OCI-LY3 (cell line): ENCODE results near the gene OSBPL3.

Experiments used
- H2AFZ ChIP-seq: fragments of 200-600, 300-600 bp; shearing (Covaris generic); 2 replicates; pipeline ENCODE4 v1.6.0; 2014; ENCODE audit warnings: antibody characterized with exemption, low read depth, low read length
- H3K27ac ChIP-seq: fragments of 200-600, 300-600 bp; sonication (generic); 2 replicates; pipeline ENCODE4 v1.5.1; 2014; ENCODE audit warnings: mild to moderate bottlenecking, low read length, moderate library complexity, mixed read lengths
- H3K27me3 ChIP-seq: fragments of 200-600, 300-600 bp; sonication (generic); 2 replicates; pipeline ENCODE4 v1.6.1; 2014; ENCODE audit warnings: low read depth, low read length, mixed read lengths
- H3K36me3 ChIP-seq: fragments of 200-600, 300-600 bp; sonication (generic); replicated peaks from 2 replicates; pipeline ENCODE3; 2014; ENCODE audit warnings: low read depth, low read length, mixed read lengths
- H3K4me1 ChIP-seq: fragments of 300-600, 200-600 bp; sonication (generic); 2 replicates; pipeline ENCODE4 v1.6.1; 2014; ENCODE audit warnings: low read length, mixed read lengths
- H3K4me2 ChIP-seq: fragments of 200-600, 300-600 bp; sonication (generic); 2 replicates; pipeline ENCODE4 v1.6.1; 2014; ENCODE audit warnings: low read length, mixed read lengths
- H3K4me3 ChIP-seq: fragments of 300-600, 200-600 bp; sonication (generic); 2 replicates; pipeline ENCODE4 v1.5.1; 2014; ENCODE audit warnings: antibody characterized with exemption, mild to moderate bottlenecking, low read length, moderate library complexity
- H3K79me2 ChIP-seq: fragments of 300-600, 200-600 bp; shearing (Covaris generic); 2 replicates; pipeline ENCODE4 v1.6.1; 2014; ENCODE audit warnings: mild to moderate bottlenecking, low read length, mixed read lengths
- H3K9ac ChIP-seq: fragments of 300-600, 200-600 bp; shearing (Covaris generic); 2 replicates; pipeline ENCODE4 v1.6.0; 2014; ENCODE audit warnings: mild to moderate bottlenecking, low read length, moderate library complexity
- H3K9me3 ChIP-seq: fragments of 200-600, 300-600 bp; shearing (Covaris generic); 2 replicates; pipeline ENCODE4 v1.6.1; 2014; ENCODE audit warnings: low read length, mixed read lengths; ENCODE audit not compliant: insufficient read depth
- H4K20me1 ChIP-seq: fragments of 200-600, 300-600 bp; sonication (generic); 2 replicates; pipeline ENCODE4 v1.6.1; 2016; ENCODE audit warnings: low read length, mixed read lengths; ENCODE audit not compliant: insufficient read depth
- CTCF ChIP-seq: fragments of 200-600, 300-600 bp; sonication (generic); IDR thresholded peaks from 2 replicates; pipeline ENCODE4 v1.5.1; 2014; ENCODE audit warnings: antibody characterized with exemption, low read length, low read depth

The OSBPL3 gene

GRCh38 chr7:24748521-24748920, 231.5 kb downstream of the OSBPL3 start:
- H3K9ac ChIP-seq: no peak overlapping the region
- H3K27ac ChIP-seq: no peak overlapping the region
- no peaks in the 10 kb centered on the region for H4K20me1 ChIP-seq
- H3K27me3 ChIP-seq: no peaks in the 10 kb centered on the region
- no peaks in the 10 kb centered on the region for H3K4me1 ChIP-seq
- no peaks in the 10 kb centered on the region for H3K79me2 ChIP-seq
- H3K4me2 ChIP-seq: no peak overlapping the region
- TF ChIP-seq CTCF: no peak
- H3K36me3 ChIP-seq: no peaks in the 10 kb centered on the region
- no peak overlapping the region for H3K4me3 ChIP-seq
- no peak overlapping the region for H2AFZ ChIP-seq
- no peaks in the 10 kb centered on the region for H3K9me3 ChIP-seq
